ENCODE results near the gene SNAPC2.

The SNAPC2 gene

GRCh38 chr19:7925171-7925851, 5.2 kb downstream of the SNAPC2 start:
- no peak overlapping the region for H4K91ac ChIP-seq (ENCODE audit: low read length)
- H3K4me2 ChIP-seq (ENCODE audit: low read length, poor library complexity, severe bottlenecking) = peak overlapping the region; percentile 87
- peaks cover 18 to 50% of the 10 kb centered on the region in 2 experiments for H3K36me3 ChIP-seq (ENCODE audit: control insufficient read depth in 1 of 2, insufficient read depth in 2 of 2, low read depth in 1 of 2, low read length in 2 of 2)
- H3K27me3 ChIP-seq (ENCODE audit: control insufficient read depth in 1 of 2, insufficient read depth in 1 of 2, low read length in 2 of 2) = no peaks in the 10 kb centered on the region
- H3K9me3 ChIP-seq (ENCODE audit: control insufficient read depth, low read length) = no peaks in the 10 kb centered on the region
- no peak overlapping the region for H2BK12ac ChIP-seq (ENCODE audit: low read length in 2 of 2)
- H3K9ac ChIP-seq (ENCODE audit: low read length) = no peak overlapping the region
- H3K4ac ChIP-seq (ENCODE audit: low read depth in 1 of 2, low read length in 2 of 2) = peak overlapping the region in 1 of 2 experiments; percentile 34
- no peak overlapping the region for H4K8ac ChIP-seq (ENCODE audit: low read length)
- peak overlapping the region in 1 of 2 experiments; percentile 15 for H3K18ac ChIP-seq (ENCODE audit: low read depth in 1 of 2, low read length in 2 of 2)
- no peak overlapping the region for H3K27ac ChIP-seq (ENCODE audit: low read length, poor library complexity, severe bottlenecking)
- WGBS = 3% methylated on average over 33 of the region's 98 CpGs
- H3K23ac ChIP-seq (ENCODE audit: low read length in 2 of 2) = peak overlapping the region in 1 of 2 experiments; percentile 28
- H3K4me3 ChIP-seq (ENCODE audit: insufficient read depth in 1 of 2, low read depth in 1 of 2, low read length in 2 of 2) = peak overlapping the region; percentile 46 to 62
- H3K79me1 ChIP-seq (replicated peaks; ENCODE audit: low read length, poor library complexity, severe bottlenecking) = peaks cover 11% of the 10 kb centered on the region
- H2BK120ac ChIP-seq (ENCODE audit: low read depth, low read length) = no peak overlapping the region
- H3K14ac ChIP-seq (ENCODE audit: low read length in 2 of 2) = no peak overlapping the region
- no peak overlapping the region for H2BK5ac ChIP-seq (ENCODE audit: low read depth, low read length, poor library complexity, severe bottlenecking)
- H3K4me1 ChIP-seq (ENCODE audit: control insufficient read depth, insufficient read depth, low read depth, low read length) = peaks cover 53% of the 10 kb centered on the region
- no peak overlapping the region for H2BK15ac ChIP-seq (ENCODE audit: low read depth, poor library complexity, severe bottlenecking)
- peak; percentile 75 for DNase-seq
- no peak overlapping the region for H2AFZ ChIP-seq (ENCODE audit: low read depth, low read length)
- no peak overlapping the region for H2AK5ac ChIP-seq (ENCODE audit: low read length, severe bottlenecking)

- peak within 1 kb of the TSS; percentile 86 for H2BK120ac ChIP-seq (ENCODE audit: low read depth, low read length)
- H3K27ac ChIP-seq (ENCODE audit: low read length, poor library complexity, severe bottlenecking) = no peak within 1 kb of the TSS
- peak within 1 kb of the TSS; percentile 30 for H2BK15ac ChIP-seq (ENCODE audit: low read depth, poor library complexity, severe bottlenecking)
- 5% methylated on average over 38 of the region's 65 CpGs for WGBS
- no peak within 1 kb of the TSS for H2AK5ac ChIP-seq (ENCODE audit: low read length, severe bottlenecking)
- peak within 1 kb of the TSS; percentile 88 for H3K4me2 ChIP-seq (ENCODE audit: low read length, poor library complexity, severe bottlenecking)
- peak within 1 kb of the TSS; percentile 60 to 93 for H3K18ac ChIP-seq (ENCODE audit: low read depth in 1 of 2, low read length in 2 of 2)
- H3K36me3 ChIP-seq (ENCODE audit: control insufficient read depth in 1 of 2, insufficient read depth in 2 of 2, low read depth in 1 of 2, low read length in 2 of 2) = peaks cover 27 to 58% of the 10 kb centered on the region in 2 experiments
- H2BK12ac ChIP-seq (ENCODE audit: low read length in 2 of 2) = peak within 1 kb of the TSS; percentile 20 to 60
- no peak within 1 kb of the TSS for H2BK5ac ChIP-seq (ENCODE audit: low read depth, low read length, poor library complexity, severe bottlenecking)
- H3K4ac ChIP-seq (ENCODE audit: low read depth in 1 of 2, low read length in 2 of 2) = peak within 1 kb of the TSS; percentile 15 to 90
- peak within 1 kb of the TSS in 1 of 2 experiments; percentile 47 for H3K23ac ChIP-seq (ENCODE audit: low read length in 2 of 2)
- H3K4me3 ChIP-seq (ENCODE audit: insufficient read depth in 1 of 2, low read depth in 1 of 2, low read length in 2 of 2) = peak within 1 kb of the TSS; percentile 62 to 77
- peak within 1 kb of the TSS; percentile 88 for H4K8ac ChIP-seq (ENCODE audit: low read length)
- no peaks in the 10 kb centered on the region for H3K9me3 ChIP-seq (ENCODE audit: control insufficient read depth, low read length)
- DNase-seq = peak; percentile 75
- peak within 1 kb of the TSS; percentile 92 for H2AFZ ChIP-seq (ENCODE audit: low read depth, low read length)
- peak within 1 kb of the TSS; percentile 79 for H3K9ac ChIP-seq (ENCODE audit: low read length)
- H3K27me3 ChIP-seq (ENCODE audit: control insufficient read depth in 1 of 2, insufficient read depth in 1 of 2, low read length in 2 of 2) = no peaks in the 10 kb centered on the region
- peaks cover 11% of the 10 kb centered on the region for H3K79me1 ChIP-seq (replicated peaks; ENCODE audit: low read length, poor library complexity, severe bottlenecking)
- peak within 1 kb of the TSS; percentile 70 for H4K91ac ChIP-seq (ENCODE audit: low read length)
- peaks cover 51% of the 10 kb centered on the region for H3K4me1 ChIP-seq (ENCODE audit: control insufficient read depth, insufficient read depth, low read depth, low read length)
- H3K14ac ChIP-seq (ENCODE audit: low read length in 2 of 2) = peak within 1 kb of the TSS in 1 of 2 experiments; percentile 72
Observed at GRCh38 chr19:7926021-7926726, 6.0 kb downstream of the SNAPC2 start, which contains the start of gene CTXN1. TSS of gene CTXN1 (minus strand) at chr19:7926135. CDS start at chr19:7925538, 597 bp downstream.

GRCh38 chr19:7926727-7927604, 6.8 kb downstream of the SNAPC2 start:
- Histone ChIP-seq H3K79me1 (replicated peaks; ENCODE audit: low read length, poor library complexity, severe bottlenecking) (peaks cover 15% of the 10 kb centered on the region), H3K36me3 (ENCODE audit: control insufficient read depth in 1 of 2, insufficient read depth in 2 of 2, low read depth in 1 of 2, low read length in 2 of 2) (peaks cover 31 to 60% of the 10 kb centered on the region in 2 experiments), H4K8ac (ENCODE audit: low read length) (peak overlapping the region; percentile 45), H3K27me3 (ENCODE audit: control insufficient read depth in 1 of 2, insufficient read depth in 1 of 2, low read length in 2 of 2) (no peaks in the 10 kb centered on the region), H3K4me3 (ENCODE audit: insufficient read depth in 1 of 2, low read depth in 1 of 2, low read length in 2 of 2) (peak overlapping the region in 1 of 2 experiments; percentile 77), H2AK5ac (ENCODE audit: low read length, severe bottlenecking) (no peak overlapping the region), H2BK5ac (ENCODE audit: low read depth, low read length, poor library complexity, severe bottlenecking) (no peak overlapping the region), H3K27ac (ENCODE audit: low read length, poor library complexity, severe bottlenecking) (no peak overlapping the region), H3K9me3 (ENCODE audit: control insufficient read depth, low read length) (no peaks in the 10 kb centered on the region), H3K4ac (ENCODE audit: low read depth in 1 of 2, low read length in 2 of 2) (no peak overlapping the region), H3K4me2 (ENCODE audit: low read length, poor library complexity, severe bottlenecking) (peak overlapping the region; percentile 88), H3K23ac (ENCODE audit: low read length in 2 of 2) (no peak overlapping the region), H4K91ac (ENCODE audit: low read length) (peak overlapping the region; percentile 70), H3K4me1 (ENCODE audit: control insufficient read depth, insufficient read depth, low read depth, low read length) (peaks cover 44% of the 10 kb centered on the region), H2BK15ac (ENCODE audit: low read depth, poor library complexity, severe bottlenecking) (peak overlapping the region; percentile 30), H2AFZ (ENCODE audit: low read depth, low read length) (no peak overlapping the region), H3K18ac (ENCODE audit: low read depth in 1 of 2, low read length in 2 of 2) (peak overlapping the region in 1 of 2 experiments; percentile 48), H3K14ac (ENCODE audit: low read length in 2 of 2) (peak overlapping the region in 1 of 2 experiments; percentile 22), H2BK120ac (ENCODE audit: low read depth, low read length) (no peak overlapping the region), H2BK12ac (ENCODE audit: low read length in 2 of 2) (peak overlapping the region in 1 of 2 experiments; percentile 48), H3K9ac (ENCODE audit: low read length) (peak overlapping the region; percentile 79)
- no peak for DNase-seq
- 92% methylated on average over 31 of the region's 32 CpGs for WGBS
